RWPE1 (cell line): ENCODE data around the gene NUP214.

ENCODE experiments used
- CTCF ChIA-PET: fragments of 350-600 bp; sonication (Branson Sonifier 250); formaldehyde crosslinking; extraction: SDS; loops from one replicate; lab custom pipeline; 2021; lab: Yijun Ruan, JAX
- POLR2A ChIA-PET: fragments of 400-600 bp; formaldehyde crosslinking; extraction: SDS; loops from one replicate; lab custom pipeline; 2020; ENCODE audit warnings: antibody characterized with exemption; ENCODE audit not compliant: low non-redundant PET; lab: Yijun Ruan, JAX
- DNase-seq: peaks from one replicate; pipeline ENCODE4 v3.0.0; 2012; ENCODE audit warnings: low spot score
- H3K27ac ChIP-seq: fragments of 450-650 bp; 2 replicates; pipeline ENCODE4 v1.5.1; 2017
- TF ChIP-seq, protein P1 (sequence below): fragments of 450-650 bp; conservative IDR thresholded peaks from 2 replicates; pipeline ENCODE4 v1.5.1; 2017; ENCODE audit warnings: low read depth, mild to moderate bottlenecking

NUP214 gene

DNA sequence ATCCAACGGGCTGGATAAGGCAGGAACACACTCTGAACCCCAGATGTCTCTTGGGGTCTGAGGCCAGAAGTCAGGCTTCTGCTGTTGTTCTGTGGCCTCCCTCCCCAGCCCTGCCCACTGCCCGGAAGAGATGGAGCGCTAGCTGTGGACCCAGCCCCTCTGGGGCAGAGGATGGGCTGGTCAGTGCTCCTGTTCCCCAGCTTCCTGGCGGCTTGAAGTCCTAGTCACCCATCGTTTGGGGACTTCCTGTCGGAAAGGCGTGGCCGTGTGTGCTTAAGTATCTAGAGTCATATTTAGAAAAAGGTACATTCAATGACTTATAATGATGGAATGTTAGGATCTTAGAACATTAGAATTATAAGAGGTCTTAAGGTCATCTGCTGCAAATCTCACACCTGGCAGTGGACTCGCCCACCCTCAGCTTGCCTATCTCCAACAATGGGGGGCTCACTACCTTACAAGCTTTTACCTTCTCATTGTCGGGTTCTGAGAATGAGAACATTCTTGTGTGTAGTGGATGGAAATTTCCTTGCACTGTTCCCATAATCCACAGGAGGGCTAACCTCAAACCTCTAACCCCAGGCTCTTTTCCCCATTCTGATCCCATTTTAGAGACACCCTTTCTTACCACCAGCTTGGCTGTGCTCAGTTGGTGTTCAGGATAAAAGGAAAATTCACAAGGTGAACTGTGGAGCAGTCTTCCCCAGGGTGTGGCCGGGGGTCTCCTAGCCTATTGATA is 42.4 kb upstream of the NUP214 start:
- ChIA-PET POLR2A (interaction anchor here (0.6 kb wide), 1 partner anchor 10 kb away, joined by 12 read pairs; no protein-coding TSS in a partner anchor), CTCF (interaction anchor here (0.7 to 1.3 kb wide), 4 partner anchors 9 to 1125 kb away, joined by 3 read pairs; no protein-coding TSS in a partner anchor)
- TF ChIP-seq, protein P1, sequence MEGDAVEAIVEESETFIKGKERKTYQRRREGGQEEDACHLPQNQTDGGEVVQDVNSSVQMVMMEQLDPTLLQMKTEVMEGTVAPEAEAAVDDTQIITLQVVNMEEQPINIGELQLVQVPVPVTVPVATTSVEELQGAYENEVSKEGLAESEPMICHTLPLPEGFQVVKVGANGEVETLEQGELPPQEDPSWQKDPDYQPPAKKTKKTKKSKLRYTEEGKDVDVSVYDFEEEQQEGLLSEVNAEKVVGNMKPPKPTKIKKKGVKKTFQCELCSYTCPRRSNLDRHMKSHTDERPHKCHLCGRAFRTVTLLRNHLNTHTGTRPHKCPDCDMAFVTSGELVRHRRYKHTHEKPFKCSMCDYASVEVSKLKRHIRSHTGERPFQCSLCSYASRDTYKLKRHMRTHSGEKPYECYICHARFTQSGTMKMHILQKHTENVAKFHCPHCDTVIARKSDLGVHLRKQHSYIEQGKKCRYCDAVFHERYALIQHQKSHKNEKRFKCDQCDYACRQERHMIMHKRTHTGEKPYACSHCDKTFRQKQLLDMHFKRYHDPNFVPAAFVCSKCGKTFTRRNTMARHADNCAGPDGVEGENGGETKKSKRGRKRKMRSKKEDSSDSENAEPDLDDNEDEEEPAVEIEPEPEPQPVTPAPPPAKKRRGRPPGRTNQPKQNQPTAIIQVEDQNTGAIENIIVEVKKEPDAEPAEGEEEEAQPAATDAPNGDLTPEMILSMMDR: no peak
- H3K27ac ChIP-seq: no peak overlapping the region
- peak; percentile 48 for DNase-seq

DNA sequence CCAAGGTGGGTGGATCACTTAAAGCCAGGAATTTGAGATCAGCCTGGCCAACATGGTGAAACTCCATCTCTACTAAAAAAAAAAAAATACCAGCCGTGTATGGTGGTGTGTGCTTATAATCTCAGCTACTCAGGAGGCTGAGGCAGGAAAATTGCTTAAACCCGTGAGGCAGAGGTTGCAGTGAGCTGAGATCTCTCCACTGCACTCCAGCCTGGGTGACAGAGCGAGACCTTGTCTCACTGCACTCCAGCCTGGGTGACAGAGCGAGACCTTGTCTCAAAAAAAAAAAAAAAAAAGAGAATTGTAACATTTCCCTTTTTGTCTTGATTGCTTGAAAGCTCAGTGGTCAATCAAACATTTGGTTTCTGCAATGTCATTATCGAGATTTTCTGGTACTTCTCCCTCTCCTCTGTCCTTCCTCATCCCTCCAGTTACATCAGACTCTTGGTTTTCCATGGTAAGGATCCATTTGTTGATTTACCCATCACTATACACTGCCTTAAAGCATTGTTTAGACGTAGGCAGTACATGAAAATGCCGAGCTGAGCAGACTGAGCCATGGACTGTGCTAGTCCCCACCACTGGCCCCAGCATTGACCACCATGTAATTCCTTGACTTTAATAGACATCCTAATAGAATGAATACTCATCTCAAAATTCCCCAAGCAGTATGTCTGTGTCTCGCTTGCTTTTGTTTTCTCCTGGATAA is 40.6 kb upstream of the NUP214 start:
- POLR2A ChIA-PET: no interaction called here
- H3K27ac ChIP-seq: no peak overlapping the region
- CTCF ChIA-PET: interaction anchor here (0.6 to 1.1 kb wide), 4 partner anchors 19 to 1697 kb away, joined by 3 to 4 read pairs (median 3); no protein-coding TSS in a partner anchor
- DNase-seq: no peak
- TF ChIP-seq, protein P1: no peak

DNA sequence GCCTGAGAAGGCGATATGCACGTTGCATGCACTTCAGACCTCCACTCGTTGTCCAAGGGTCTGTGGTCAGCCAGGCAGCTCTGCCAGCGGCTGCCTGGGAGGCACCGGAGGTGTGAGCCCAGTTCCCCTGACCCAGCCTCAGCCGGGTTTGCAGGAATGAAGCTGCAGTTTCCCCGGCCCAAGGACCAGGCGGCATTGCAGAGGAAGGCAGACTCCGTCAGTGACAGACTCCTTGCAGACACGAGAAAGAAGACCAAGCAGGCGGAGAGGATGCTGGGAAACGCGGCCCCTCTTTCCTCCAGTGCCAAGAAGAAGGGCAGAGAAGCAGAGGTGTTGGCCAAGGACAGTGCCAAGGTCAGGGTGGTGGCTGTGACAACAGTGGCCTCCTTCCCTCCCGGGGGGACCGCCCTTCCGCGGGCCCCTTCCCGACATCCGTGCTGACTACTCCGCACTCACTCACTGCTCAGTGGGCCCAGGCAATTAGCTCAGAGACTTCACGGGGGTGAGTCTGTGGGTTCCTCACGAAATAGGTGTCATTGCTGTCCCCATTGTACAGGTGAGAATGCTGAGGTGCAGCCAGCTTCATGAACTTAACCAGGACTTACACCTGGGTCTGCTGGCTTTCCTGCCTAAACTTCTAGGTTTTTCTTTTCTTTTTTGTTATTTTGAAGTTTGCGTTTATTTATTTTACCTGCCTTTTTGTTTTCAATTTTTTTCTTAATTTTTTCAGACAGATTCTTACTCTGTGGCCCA is 39.8 kb upstream of the NUP214 start:
- ChIA-PET POLR2A (no interaction called here), CTCF (interaction anchor here (0.6 to 1.1 kb wide), 3 partner anchors 18 to 1696 kb away, joined by 3 to 4 read pairs (median 3); no protein-coding TSS in a partner anchor)
- TF ChIP-seq, protein P1: no peak
- DNase-seq: no peak
- no peak overlapping the region for H3K27ac ChIP-seq

DNA sequence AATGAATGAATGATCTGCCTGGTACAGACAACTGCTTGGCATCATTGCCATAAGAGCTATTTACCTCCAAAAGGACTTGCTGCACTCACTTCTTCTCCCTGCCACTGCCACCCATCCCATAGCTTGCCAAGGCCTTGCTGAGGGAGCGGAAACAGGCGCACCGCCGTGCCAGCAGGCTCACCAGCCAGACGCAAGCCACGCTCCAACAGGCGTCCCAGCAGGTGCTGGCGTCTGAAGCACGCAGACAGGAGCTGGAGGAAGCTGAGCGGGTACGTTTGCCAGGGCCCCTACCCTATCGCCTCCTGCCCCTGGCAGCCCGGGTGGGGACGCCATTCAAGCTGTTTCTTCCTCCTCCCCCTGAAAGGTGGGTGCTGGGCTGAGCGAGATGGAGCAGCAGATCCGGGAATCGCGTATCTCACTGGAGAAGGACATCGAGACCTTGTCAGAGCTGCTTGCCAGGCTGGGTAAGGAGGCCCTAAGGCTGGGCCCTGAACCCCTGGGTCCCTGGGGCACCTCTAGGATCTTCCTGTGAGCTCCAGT is 38.0 kb upstream of the NUP214 start:
- ChIA-PET CTCF (interaction anchor here (0.7 kb wide), 2 partner anchors 121 to 221 kb away, joined by 3 to 4 read pairs; no protein-coding TSS in a partner anchor), POLR2A (no interaction called here)
- TF ChIP-seq, protein P1: no peak
- H3K27ac ChIP-seq: no peak overlapping the region
- DNase-seq: no peak

DNA sequence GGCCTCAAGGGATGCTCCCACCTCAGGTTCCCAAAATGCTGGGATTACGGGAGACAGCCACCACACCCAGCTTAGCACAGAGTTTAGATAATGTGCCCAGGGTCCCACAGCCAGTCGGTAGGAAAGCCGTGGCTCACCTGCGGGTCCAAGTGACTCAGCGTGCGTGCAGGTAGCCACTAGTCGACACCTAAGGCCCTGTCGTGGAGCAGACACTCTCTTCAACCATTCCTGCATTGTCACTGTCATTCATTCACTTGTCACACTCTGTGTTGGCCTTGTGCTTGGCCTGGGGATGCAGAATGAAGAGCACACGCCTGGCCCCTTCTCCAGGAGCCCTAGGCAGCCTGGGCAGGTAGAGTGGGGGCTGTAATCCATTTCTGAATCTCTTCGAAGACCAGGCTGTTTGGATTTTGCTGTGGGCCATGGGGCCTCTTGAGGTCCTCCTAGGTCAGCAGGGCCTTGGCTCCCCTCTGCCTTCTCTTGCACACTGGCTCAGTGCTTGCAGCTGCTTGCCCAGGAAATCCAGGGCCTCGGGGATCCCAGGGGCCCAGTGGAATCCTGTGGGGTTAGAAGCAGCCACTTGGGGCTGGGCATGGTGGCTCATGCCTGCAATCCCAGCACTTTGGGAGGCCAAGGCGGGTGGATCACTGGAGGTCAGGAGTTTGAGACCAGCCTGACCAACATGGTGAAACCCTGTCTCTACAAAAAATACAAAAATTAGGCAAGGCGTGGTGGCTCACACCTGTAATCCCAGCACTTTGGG is 35.2 kb upstream of the NUP214 start:
- ChIA-PET CTCF (no interaction called here), POLR2A (no interaction called here)
- no peak for DNase-seq
- no peak overlapping the region for H3K27ac ChIP-seq
- TF ChIP-seq, protein P1: no peak
